GM12878 (cell line): ENCODE results near the gene CCT6B. TPM values are rescaled to one million over a fixed set of nuclear protein-coding genes. Genes with fewer than 3 reads are reported as not detected.

Experiments used
- ATF2 ChIP-seq: IDR thresholded peaks from 2 replicates; pipeline ENCODE4 v1.6.1; 2012; ENCODE audit warnings: low read length, inconsistent platforms
- BACH1 ChIP-seq: fragments of 450-650 bp; IDR thresholded peaks from 2 replicates; pipeline ENCODE4 v1.6.1; 2017; ENCODE audit warnings: mild to moderate bottlenecking, borderline replicate concordance
- CEBPZ ChIP-seq: fragments of 150-350 bp; IDR thresholded peaks from 2 replicates; pipeline ENCODE4 v1.6.1; 2016; ENCODE audit warnings: low read depth, low read length
- CHD1 ChIP-seq: IDR thresholded peaks from 2 replicates; pipeline ENCODE4 v1.6.1; 2012; ENCODE audit warnings: low read depth, low read length, improper control_type of control experiment
- CUX1 ChIP-seq: IDR thresholded peaks from 2 replicates; pipeline ENCODE4 v1.6.1; 2012; ENCODE audit warnings: improper control_type of control experiment, low read depth, low read length; ENCODE audit not compliant: insufficient replicate concordance
- DPF2 ChIP-seq: fragments of 450-650 bp; IDR thresholded peaks from 2 replicates; pipeline ENCODE4 v1.6.1; 2017; ENCODE audit warnings: mild to moderate bottlenecking
- GABPA ChIP-seq: IDR thresholded peaks from 2 replicates; pipeline ENCODE4 v1.6.1; 2014; ENCODE audit warnings: antibody characterized with exemption, low read depth, mild to moderate bottlenecking, inconsistent platforms
- HDAC2 ChIP-seq: fragments of 200-600 bp; sonication (generic); IDR thresholded peaks from 2 replicates; pipeline ENCODE4 v1.6.1; 2017
- IKZF1 ChIP-seq: fragments of 450-650 bp; conservative IDR thresholded peaks from 2 replicates; pipeline ENCODE4 v1.6.1; 2017; ENCODE audit warnings: antibody characterized with exemption, mild to moderate bottlenecking
- MEF2A ChIP-seq: IDR thresholded peaks from 2 replicates; pipeline ENCODE4 v1.6.1; 2011; ENCODE audit warnings: low read depth, mild to moderate bottlenecking, low read length, moderate library complexity; ENCODE audit not compliant: insufficient read depth
- MTA2 ChIP-seq: fragments of 450-650 bp; IDR thresholded peaks from 2 replicates; pipeline ENCODE4 v1.6.1; 2016; ENCODE audit warnings: low read depth, mild to moderate bottlenecking, moderate library complexity
- MTA3 ChIP-seq: IDR thresholded peaks from 2 replicates; pipeline ENCODE4 v1.6.1; 2012; ENCODE audit warnings: low read length, inconsistent platforms, borderline replicate concordance
- MXI1 ChIP-seq: fragments of 150-350 bp; IDR thresholded peaks from 2 replicates; pipeline ENCODE4 v1.6.1; 2011; ENCODE audit warnings: low read depth, mild to moderate bottlenecking, inconsistent platforms, low read length, improper control_type of control experiment
- NR2C1 ChIP-seq: fragments of 450-650 bp; IDR thresholded peaks from 2 replicates; pipeline ENCODE4 v1.6.1; 2017; ENCODE audit warnings: antibody characterized with exemption, mild to moderate bottlenecking, moderate library complexity
- RAD51 ChIP-seq: fragments of 450-650 bp; IDR thresholded peaks from 2 replicates; pipeline ENCODE4 v1.6.1; 2016; ENCODE audit warnings: moderate library complexity, mild to moderate bottlenecking, inconsistent platforms
- RB1 ChIP-seq: fragments of 450-650 bp; formaldehyde crosslinking; IDR thresholded peaks from 2 replicates; pipeline ENCODE4 v1.6.1; 2017; ENCODE audit warnings: mild to moderate bottlenecking, borderline replicate concordance
- RBBP5 ChIP-seq: fragments of 200-600 bp; sonication (generic); conservative IDR thresholded peaks from 2 replicates; pipeline ENCODE4 v1.6.1; 2016
- RUNX3 ChIP-seq: IDR thresholded peaks from 2 replicates; pipeline ENCODE4 v1.6.1; 2012; ENCODE audit warnings: low read length, inconsistent platforms
- SPI1 ChIP-seq: IDR thresholded peaks from 2 replicates; pipeline ENCODE4 v1.6.1; 2011; ENCODE audit warnings: low read depth, mild to moderate bottlenecking, low read length, moderate library complexity, borderline replicate concordance; ENCODE audit not compliant: insufficient read depth
- TCF3 ChIP-seq: IDR thresholded peaks from 2 replicates; pipeline ENCODE4 v1.6.1; 2012; ENCODE audit warnings: low read depth, mild to moderate bottlenecking, low read length, borderline replicate concordance; ENCODE audit not compliant: insufficient read depth
- ZNF622 ChIP-seq: fragments of 450-650 bp; IDR thresholded peaks from 2 replicates; pipeline ENCODE4 v1.6.1; 2017; ENCODE audit warnings: mild to moderate bottlenecking, inconsistent platforms
- polyA plus RNA-seq, 11 experiments: library from polyadenylated mRNA; depleted of rRNA in 4 of 11; unstranded in 6 of 11; stranded (reverse) in 5 of 11; fragments of >200 nt; fragmentation: Nextera tagmentation in 4 of 11; fragmentation: Illumina TruSeq in 1 of 11; extraction: Ambion mirVana in 4 of 11; extraction: Trizol in 1 of 11; gene quantifications; 1 replicate in 1 of 11; 2 replicates in 10 of 11; pipeline versions ENCODE4 v1.2.1 to v1.2.3, GENCODE V29; 2011 to 2016; ENCODE audit warnings: inconsistent platforms in 2 of 11, missing spikeins in 2 of 11, low read depth in 1 of 11
- total RNA-seq, 4 experiments: library from RNA; depleted of rRNA in 3 of 4; stranded (reverse); fragments of >200 nt in 3 of 4; fragmentation: Illumina TruSeq in 1 of 4; extraction: Trizol in 1 of 4; gene quantifications; 2 replicates each; pipeline versions ENCODE4 v1.2.1 to v1.2.3, GENCODE V29; 2013 to 2021

CCT6B gene
- total and polyA plus RNA-seq, 10 of the 15 experiments (the other 5 are each of a cell fraction or from before 2014, with no cell fraction given) = 1.6 to 6.1 (median 2.6) TPM

- TF ChIP-seq CUX1 (no peak), ZNF622 (no peak), RB1 (peak; percentile 27; the same call in 1 of the 2 replicates), CHD1 (no peak; the same call in 1 of the 2 replicates), NR2C1 (no peak), IKZF1 (peak; percentile 37; the same call in 1 of the 2 replicates), BACH1 (peak; percentile 90), HDAC2 (peak; percentile 100), MTA3 (no peak), RAD51 (no peak), RUNX3 (peak; percentile 83), DPF2 (no peak), CEBPZ (peak; percentile 63; the same call in 1 of the 2 replicates), RBBP5 (no peak), SPI1 (no peak), MXI1 (peak; percentile 67; the same call in 1 of the 2 replicates), GABPA (peak; percentile 97), MTA2 (no peak), MEF2A (no peak), TCF3 (no peak), ATF2 (peak; percentile 14; the same call in 1 of the 2 replicates)
These were observed at the start of gene CCT6B, which contains the start of gene ZNF830 (continued) for GRCh38 chr17:34961093-34961911.
